GM19468 (cell line): ENCODE results near the gene PCDHA9.
"Not testable (repeated sequence)": the region's sequence is repeated elsewhere in the genome, so short reads cannot be mapped to it uniquely, and the experiment has no call there.

ENCODE experiments used
- ATAC-seq: cut with Tn5 transposase; IDR thresholded peaks from one replicate; pipeline ENCODE4 v1.9.1; 2021; ENCODE audit warnings: mild to moderate bottlenecking, moderate library complexity, moderate number of reproducible peaks; ENCODE audit not compliant: unreplicated experiment; ENCODE audit errors: extremely low read depth

The PCDHA9 gene

GRCh38 chr5:140833993-140834392 lies 14.2 kb upstream of the PCDHA9 start, which contains the start of gene PCDHA7:
TSS of gene PCDHA7 (plus strand) at chr5:140834269. CDS start at chr5:140834384, 115 bp downstream.
- ATAC-seq, result no peak

GRCh38 chr5:140834439-140835008 lies 13.7 kb upstream of the PCDHA9 start:
- not testable (repeated sequence) for ATAC-seq

GRCh38 chr5:140835622-140836510 lies 12.3 kb upstream of the PCDHA9 start:
- ATAC-seq, result no peak

GRCh38 chr5:140840978-140841962 lies 6.9 kb upstream of the PCDHA9 start, which contains the start of gene PCDHA8:
TSS of gene PCDHA8 (plus strand) at chr5:140841187. CDS start at chr5:140841322, 135 bp downstream.
- no peak for ATAC-seq

GRCh38 chr5:140842798-140843733 lies 5.1 kb upstream of the PCDHA9 start:
- no peak for ATAC-seq

GRCh38 chr5:140849831-140850634 lies 1.9 kb downstream of the PCDHA9 start:
- ATAC-seq, result not testable (repeated sequence)

- no peak for ATAC-seq
These were observed 7.8 kb downstream of the PCDHA9 start, which contains the start of gene PCDHA10 for GRCh38 chr5:140855772-140856674. TSS of gene PCDHA10 (plus strand) at chr5:140855897. CDS start at chr5:140856049, 152 bp downstream.

GRCh38 chr5:140857177-140857986 lies 9.2 kb downstream of the PCDHA9 start:
- ATAC-seq, result no peak

- ATAC-seq, result no peak
These were observed 9.7 kb downstream of the PCDHA9 start for GRCh38 chr5:140857987-140858240.

GRCh38 chr5:140862441-140863295 lies 14.5 kb downstream of the PCDHA9 start:
- ATAC-seq, result no peak

- ATAC-seq, result no peak
These were observed 20.8 kb downstream of the PCDHA9 start, which contains the start of gene PCDHA11 for GRCh38 chr5:140868721-140869554. TSS of gene PCDHA11 (plus strand) at chr5:140868957. CDS start at chr5:140869104, 147 bp downstream.

- no peak for ATAC-seq
These were observed 21.3 kb downstream of the PCDHA9 start for GRCh38 chr5:140869555-140869886.

- no peak for ATAC-seq
These were observed 22.3 kb downstream of the PCDHA9 start for GRCh38 chr5:140870221-140871201.
